Tibial artery (tissue), 4 donors: ENCODE data around the gene NPR3.

Experiments used
- DNase-seq, 2 donors: peaks; one replicate each; pipeline ENCODE4 v3.0.0-alpha.2; 2019
- H3K27ac ChIP-seq, 2 donors: fragments of 200-600 bp; sonication (generic) in 1 of 2; 1 replicate in 1 of 2; 2 replicates in 1 of 2; pipeline ENCODE4 v1.5.1; 2018 to 2019; ENCODE audit warnings: mild to moderate bottlenecking in 1 of 2
- H3K27me3 ChIP-seq, 2 donors: fragments of 200-600 bp; sonication (generic) in 1 of 2; one replicate each; pipeline versions ENCODE4 v1.5.1 to v1.6.0; 2016 to 2019
- H3K36me3 ChIP-seq, 3 donors: fragments of 200-600 bp; sonication (generic) in 2 of 3; one replicate each; pipeline ENCODE4 v1.5.1; 2016 to 2019; ENCODE audit warnings: mild to moderate bottlenecking in 2 of 3
- H3K4me1 ChIP-seq, 4 donors: fragments of 200-600 bp; sonication (generic) in 2 of 4; 1 replicate in 3 of 4; 2 replicates in 1 of 4; pipeline ENCODE4 v1.5.1; 2016 to 2019
- H3K4me3 ChIP-seq, 2 donors: fragments of 200-600 bp; sonication (generic) in 1 of 2; 1 replicate in 1 of 2; 2 replicates in 1 of 2; pipeline ENCODE4 v1.5.1; 2018 to 2019; ENCODE audit warnings: mild to moderate bottlenecking in 2 of 2
- H3K9me3 ChIP-seq, 3 donors: fragments of 200-600 bp; sonication (generic) in 1 of 3; one replicate each; pipeline ENCODE4 v1.5.1; 2016 to 2019
- CTCF ChIP-seq, 2 experiments: fragments of 200-600 bp in 1 of 2; fragments of 450-650 bp in 1 of 2; IDR thresholded peaks; one replicate each; pipeline ENCODE4 v1.5.1; 2017 to 2019; ENCODE audit warnings: antibody characterized with exemption in 2 of 2, mild to moderate bottlenecking in 1 of 2, moderate library complexity in 1 of 2
- intact Hi-C: fragments of 100-400 bp; cut with DNase I; formaldehyde crosslinking; loops from one replicate; pipeline ENCODE4 v1.15.0; 2023; ENCODE audit warnings: low total_unique reads

The NPR3 gene

GRCh38 chr5:32760091-32760509, 49.0 kb downstream of the NPR3 start:
- Histone ChIP-seq H3K36me3 (no peaks in the 10 kb centered on the region), H3K9me3 (no peaks in the 10 kb centered on the region), H3K4me3 (peak overlapping the region; percentile 24 to 40), H3K27me3 (no peaks in the 10 kb centered on the region), H3K4me1 (peaks cover 0 to 14% (median 3%) of the 10 kb centered on the region in 4 donors), H3K27ac (peak overlapping the region; percentile 23 to 58)
- DNase-seq: no peak
- no peak for TF ChIP-seq CTCF (IDR thresholded peaks at IDR 0.05)
- intact Hi-C loops: loop anchor here (5.0 kb wide), 1 partner anchor 48 kb away; the partner anchor contains the start of gene NPR3

- no peak for TF ChIP-seq CTCF (IDR thresholded peaks at IDR 0.05)
- H3K27ac ChIP-seq: no peak overlapping the region
- H3K9me3 ChIP-seq: no peaks in the 10 kb centered on the region
- H3K4me1 ChIP-seq: peaks cover 0 to 39% (median 15%) of the 10 kb centered on the region in 4 donors
- no peaks in the 10 kb centered on the region for H3K27me3 ChIP-seq
- H3K36me3 ChIP-seq: no peaks in the 10 kb centered on the region
- no peak overlapping the region for H3K4me3 ChIP-seq
- intact Hi-C loops: no loop called here
- no peak for DNase-seq
Observed at GRCh38 chr5:32765266-32765665, 54.1 kb downstream of the NPR3 start.

DNA sequence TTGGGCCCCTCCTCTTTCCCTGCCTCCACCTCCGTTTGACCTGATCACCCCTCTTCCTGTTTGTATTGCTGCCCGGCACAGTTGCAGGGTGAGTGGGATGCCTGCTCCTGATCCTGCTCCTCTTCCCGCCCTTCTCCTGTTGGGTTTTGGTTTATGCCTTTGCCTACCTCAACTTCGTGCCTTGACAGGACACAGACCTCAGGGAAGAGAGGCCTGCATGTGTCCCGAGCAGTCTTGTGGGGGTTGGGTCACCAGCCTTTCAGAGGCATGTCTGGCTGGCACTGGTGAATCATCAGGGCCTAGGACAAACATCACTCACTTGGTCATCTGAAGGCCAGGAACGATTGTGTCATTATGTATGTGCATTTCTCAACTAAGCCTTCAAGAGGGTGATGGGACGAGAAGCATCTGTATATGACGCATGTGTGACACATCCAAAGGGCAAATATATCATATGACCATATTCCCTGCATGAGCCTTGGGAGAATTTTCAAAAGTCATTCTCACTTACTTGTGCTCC, 56.9 kb downstream of the NPR3 start:
- DNase-seq: peak; percentile 57 to 87
- intact Hi-C loops: no loop called here
- no peak overlapping the region for H3K4me3 ChIP-seq

DNA sequence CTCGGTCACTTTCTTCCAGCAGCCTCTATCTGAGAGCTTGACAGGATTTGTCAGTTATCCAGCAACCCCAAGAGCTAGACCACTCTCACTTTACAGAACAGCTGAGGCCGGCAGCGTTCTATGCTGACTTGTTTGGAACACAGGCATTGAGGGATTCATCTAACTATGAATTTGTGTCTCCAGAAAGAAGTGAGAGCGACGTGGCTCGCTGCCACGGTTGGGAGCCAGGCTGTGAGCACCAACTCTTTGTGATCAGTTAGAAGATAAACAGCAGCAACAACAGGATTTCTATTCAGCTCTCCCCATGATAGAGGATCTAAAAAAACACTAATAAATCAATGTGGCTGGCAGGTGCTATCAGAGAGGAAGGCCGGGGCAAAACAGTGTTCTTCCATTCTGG, 58.6 kb downstream of the NPR3 start:
- H3K36me3 ChIP-seq: no peaks in the 10 kb centered on the region
- intact Hi-C loops: no loop called here
- DNase-seq: no peak
- TF ChIP-seq CTCF (IDR thresholded peaks at IDR 0.05): no peak
- no peak overlapping the region for H3K4me3 ChIP-seq
- H3K27ac ChIP-seq: peak overlapping the region; percentile 63 to 74
- no peaks in the 10 kb centered on the region for H3K27me3 ChIP-seq
- no peaks in the 10 kb centered on the region for H3K9me3 ChIP-seq
- H3K4me1 ChIP-seq: peaks cover 0 to 49% (median 17%) of the 10 kb centered on the region in 4 donors

More for the DNA sequence above, 56.9 kb downstream of the NPR3 start:
- no peaks in the 10 kb centered on the region for H3K9me3 ChIP-seq
- no peak for TF ChIP-seq CTCF (IDR thresholded peaks at IDR 0.05)
- peak overlapping the region; percentile 63 to 74 for H3K27ac ChIP-seq
- H3K36me3 ChIP-seq: no peaks in the 10 kb centered on the region
- no peaks in the 10 kb centered on the region for H3K27me3 ChIP-seq
- H3K4me1 ChIP-seq: peaks cover 0 to 49% (median 17%) of the 10 kb centered on the region in 4 donors

GRCh38 chr5:32770444-32770843, 59.3 kb downstream of the NPR3 start:
- no peaks in the 10 kb centered on the region for H3K27me3 ChIP-seq

More at GRCh38 chr5:32770444-32770843, 59.3 kb downstream of the NPR3 start:
- no peak overlapping the region for H3K4me3 ChIP-seq
- no peaks in the 10 kb centered on the region for H3K9me3 ChIP-seq
- peak overlapping the region; percentile 23 to 40 for H3K27ac ChIP-seq
- H3K4me1 ChIP-seq: peaks cover 0 to 49% (median 17%) of the 10 kb centered on the region in 4 donors
- intact Hi-C loops: no loop called here
- TF ChIP-seq CTCF (IDR thresholded peaks at IDR 0.05): no peak
- no peak for DNase-seq
- no peaks in the 10 kb centered on the region for H3K36me3 ChIP-seq
